ENCODE measurements around the gene STAMBP.

GRCh38 chr2:73811878-73812277, 16.9 kb upstream of the STAMBP start:
- TF ChIP-seq CTCF (IDR thresholded peaks at IDR 0.05; ENCODE audit: low read depth, low read length, poor library complexity, severe bottlenecking) (no peak), EZH2phosphoT487 (IDR thresholded peaks at IDR 0.05; ENCODE audit: borderline replicate concordance, low read length) (no peak)

Measured in DOHH2 (cell line).